Inflammatory macrophage treated with lipopolysaccharide for 1 hour (primary cell): Measurements from ENCODE around the gene OR7G2.

Source experiments
- DNase-seq, 2 donors: peaks; one replicate each; pipeline ENCODE4 v3.0.0-alpha.2; 2020 to 2022

The OR7G2 gene

GRCh38 chr19:9107375-9107774 lies at the start of gene OR7G2:
Gene OR7G2 (minus strand): TSS chr19:9107475. CDS start chr19:9103243, 4,232 bp downstream.
- no peak for DNase-seq

- DNase-seq, result no peak
Measured at GRCh38 chr19:9156304-9156703, 49.0 kb upstream of the OR7G2 start.

GRCh38 chr19:9155591-9155990 lies 48.3 kb upstream of the OR7G2 start:
- DNase-seq, result no peak

GRCh38 chr19:9151367-9151766 lies 44.1 kb upstream of the OR7G2 start:
- DNase-seq, result no peak

GRCh38 chr19:9150650-9151049 lies 43.4 kb upstream of the OR7G2 start:
- no peak for DNase-seq

GRCh38 chr19:9149997-9150396 lies 42.7 kb upstream of the OR7G2 start:
- no peak for DNase-seq

- DNase-seq, result no peak
Measured at GRCh38 chr19:9148697-9149096, 41.4 kb upstream of the OR7G2 start.

- DNase-seq, result no peak
Measured at GRCh38 chr19:9146882-9147281, 39.6 kb upstream of the OR7G2 start.

- no peak for DNase-seq
Measured at GRCh38 chr19:9144920-9145319, 37.6 kb upstream of the OR7G2 start.

- peak; percentile 90 to 98 for DNase-seq
Measured at GRCh38 chr19:9140159-9140874, 33.0 kb upstream of the OR7G2 start, which contains the start of gene ZNF317. Gene ZNF317 (plus strand): TSS chr19:9140397. CDS start chr19:9156017, 15,620 bp downstream.

- no peak for DNase-seq
Measured at GRCh38 chr19:9139609-9140158, 32.4 kb upstream of the OR7G2 start.

GRCh38 chr19:9132422-9132821 lies 25.1 kb upstream of the OR7G2 start:
- no peak for DNase-seq

GRCh38 chr19:9130965-9131364 lies 23.7 kb upstream of the OR7G2 start:
- peak; percentile 66 to 83 for DNase-seq

- DNase-seq, result peak; percentile 73 to 89
Measured at GRCh38 chr19:9128171-9128570, 20.9 kb upstream of the OR7G2 start.

- no peak for DNase-seq
Measured at GRCh38 chr19:9126900-9127405, 19.7 kb upstream of the OR7G2 start, which contains the start of gene OR7G3. Gene OR7G3 (minus strand): TSS chr19:9126950. CDS start chr19:9126950, 0 bp downstream.

- no peak for DNase-seq
Measured at GRCh38 chr19:9116547-9116946, 9.3 kb upstream of the OR7G2 start.

GRCh38 chr19:9115307-9115813 lies 8.1 kb upstream of the OR7G2 start, which contains the start of gene OR7G1:
Gene OR7G1 (minus strand): TSS chr19:9115763. CDS start chr19:9115763, 0 bp downstream.
- DNase-seq, result no peak

GRCh38 chr19:9109959-9110358 lies 2.7 kb upstream of the OR7G2 start:
- DNase-seq, result no peak

- no peak for DNase-seq
Measured at GRCh38 chr19:9086761-9087160, 20.5 kb downstream of the OR7G2 start, which contains the start of gene OR1M1. Gene OR1M1 (plus strand): TSS chr19:9087061. CDS start chr19:9093245, 6,184 bp downstream.

GRCh38 chr19:9078651-9079050 lies 28.6 kb downstream of the OR7G2 start:
- no peak for DNase-seq

- DNase-seq, result no peak
Measured at GRCh38 chr19:9076901-9077300, 30.4 kb downstream of the OR7G2 start.

- no peak for DNase-seq
Measured at GRCh38 chr19:9075064-9075949, 32.0 kb downstream of the OR7G2 start.

- DNase-seq, result no peak
Measured at GRCh38 chr19:9073806-9074205, 33.5 kb downstream of the OR7G2 start.
